H9 (cell line): ENCODE measurements around the gene POU6F2. TPM values are rescaled to one million over a fixed set of nuclear protein-coding genes. Genes with fewer than 3 reads are reported as not detected.

ENCODE experiments used
- DNase-seq: peaks from one replicate; pipeline ENCODE4 v3.0.0-alpha.2; 2017
- H2AFZ ChIP-seq: one replicate; pipeline ENCODE4 v1.6.1; 2013; ENCODE audit warnings: mild to moderate bottlenecking, low read length, control low read depth, moderate library complexity
- H2AK5ac ChIP-seq: 2 replicates; pipeline ENCODE4 v1.6.1; 2013; ENCODE audit warnings: low read length, control low read depth, mixed read lengths; ENCODE audit not compliant: insufficient read length
- H2BK120ac ChIP-seq: one replicate; pipeline ENCODE4 v1.6.1; 2013; ENCODE audit warnings: low read depth, mild to moderate bottlenecking, low read length, control low read depth, inconsistent platforms; ENCODE audit not compliant: poor library complexity, severe bottlenecking
- H2BK12ac ChIP-seq: 2 replicates; pipeline ENCODE4 v1.6.1; 2013; ENCODE audit warnings: low read length, control low read depth, mixed read lengths, low read depth; ENCODE audit not compliant: insufficient read length
- H2BK15ac ChIP-seq: 2 replicates; pipeline ENCODE4 v1.6.1; 2013; ENCODE audit warnings: low read depth, low read length, control low read depth
- H2BK20ac ChIP-seq: one replicate; pipeline ENCODE4 v1.6.1; 2013; ENCODE audit warnings: low read depth, mild to moderate bottlenecking, low read length, control low read depth, inconsistent platforms; ENCODE audit not compliant: poor library complexity, severe bottlenecking
- H2BK5ac ChIP-seq: 2 replicates; pipeline ENCODE4 v1.6.1; 2013; ENCODE audit warnings: low read length, control low read depth, mixed read lengths; ENCODE audit not compliant: insufficient read length
- H3K14ac ChIP-seq: 2 replicates; pipeline ENCODE4 v1.6.1; 2013; ENCODE audit warnings: low read length, control low read depth; ENCODE audit not compliant: insufficient read depth
- H3K18ac ChIP-seq: 2 replicates; pipeline ENCODE4 v1.6.1; 2013; ENCODE audit warnings: low read depth, mild to moderate bottlenecking, mixed read lengths, low read length, control low read depth; ENCODE audit not compliant: insufficient read length
- H3K23ac ChIP-seq: 2 replicates; pipeline ENCODE4 v1.6.1; 2013; ENCODE audit warnings: low read length, control low read depth, mixed read lengths, low read depth; ENCODE audit not compliant: insufficient read length
- H3K23me2 ChIP-seq: 2 replicates; pipeline ENCODE4 v1.6.1; 2013; ENCODE audit warnings: low read depth, mild to moderate bottlenecking, mixed read lengths, low read length, control low read depth; ENCODE audit not compliant: insufficient read length, poor library complexity, severe bottlenecking
- H3K27ac ChIP-seq: 2 replicates; pipeline ENCODE4 v1.5.1; 2013; ENCODE audit warnings: low read length, control low read depth, mixed read lengths, low read depth; ENCODE audit not compliant: insufficient read length
- H3K27me3 ChIP-seq: 2 replicates; pipeline ENCODE4 v1.6.1; 2013; ENCODE audit warnings: low read length, control low read depth, inconsistent platforms; ENCODE audit not compliant: insufficient read depth
- H3K4ac ChIP-seq: 2 replicates; pipeline ENCODE4 v1.6.1; 2013; ENCODE audit warnings: low read depth, mild to moderate bottlenecking, control low read depth, inconsistent platforms, low read length, moderate library complexity
- H3K4me1 ChIP-seq: 2 replicates; pipeline ENCODE4 v1.6.1; 2013; ENCODE audit warnings: low read length, control low read depth, inconsistent platforms; ENCODE audit not compliant: insufficient read depth
- H3K4me2 ChIP-seq: 2 replicates; pipeline ENCODE4 v1.6.1; 2013; ENCODE audit warnings: low read length, control low read depth, mixed read lengths; ENCODE audit not compliant: insufficient read length, insufficient read depth
- H3K56ac ChIP-seq: 2 replicates; pipeline ENCODE4 v1.6.1; 2013; ENCODE audit warnings: low read depth, mild to moderate bottlenecking, mixed read lengths, low read length, control low read depth; ENCODE audit not compliant: insufficient read length
- H3K79me1 ChIP-seq: 2 replicates; pipeline ENCODE4 v1.6.1; 2013; ENCODE audit warnings: low read depth, mild to moderate bottlenecking, moderate library complexity, low read length, control low read depth, inconsistent platforms; ENCODE audit not compliant: insufficient read depth, poor library complexity, severe bottlenecking
- H3K79me2 ChIP-seq: 2 replicates; pipeline ENCODE4 v1.6.1; 2013; ENCODE audit warnings: low read length, control low read depth, inconsistent platforms; ENCODE audit not compliant: insufficient read depth
- H3K9ac ChIP-seq: 2 replicates; pipeline ENCODE4 v1.6.1; 2013; ENCODE audit warnings: low read length, control low read depth, mixed read lengths; ENCODE audit not compliant: insufficient read length; ENCODE audit errors: extremely low read depth
- H3K9me3 ChIP-seq: one replicate; pipeline ENCODE4 v1.6.1; 2013; ENCODE audit warnings: low read depth, low read length, inconsistent platforms; ENCODE audit not compliant: control insufficient read depth
- H3T11ph ChIP-seq: one replicate; pipeline ENCODE4 v1.6.1; 2013; ENCODE audit warnings: mild to moderate bottlenecking, low read length, control low read depth, inconsistent platforms
- H4K20me1 ChIP-seq: one replicate; pipeline ENCODE4 v1.6.1; 2013; ENCODE audit not compliant: control insufficient read depth, insufficient read length, insufficient read depth
- H4K5ac ChIP-seq: 2 replicates; pipeline ENCODE4 v1.6.1; 2013; ENCODE audit warnings: low read depth, mild to moderate bottlenecking, mixed read lengths, low read length, control low read depth; ENCODE audit not compliant: insufficient read length
- H4K8ac ChIP-seq: replicated peaks from 2 replicates; pipeline ENCODE4 v1.6.1; 2013; ENCODE audit warnings: low read length, control low read depth, mixed read lengths, low read depth; ENCODE audit not compliant: insufficient read length
- H4K91ac ChIP-seq: 2 replicates; pipeline ENCODE4 v1.6.1; 2013; ENCODE audit warnings: low read depth, mild to moderate bottlenecking, moderate library complexity, mixed read lengths, low read length, control low read depth; ENCODE audit not compliant: insufficient read length
- H3K27ac Mint-ChIP-seq, 3 experiments: 2 replicates in 2 of 3; 3 replicates in 1 of 3; pipeline ENCODE4 v1.8.0; 2020 to 2021; ENCODE audit warnings: mixed read lengths in 3 of 3, mild to moderate bottlenecking in 1 of 3, moderate library complexity in 1 of 3
- H3K27me3 Mint-ChIP-seq: 2 replicates; pipeline ENCODE4 v1.8.0; 2021; ENCODE audit warnings: low read depth, mild to moderate bottlenecking, moderate library complexity, mixed read lengths
- H3K36me3 Mint-ChIP-seq, 3 experiments: 2 replicates in 2 of 3; 3 replicates in 1 of 3; pipeline ENCODE4 v1.8.0; 2020 to 2021; ENCODE audit warnings: low read depth in 3 of 3, mixed read lengths in 3 of 3; ENCODE audit not compliant: insufficient read depth in 1 of 3
- H3K4me1 Mint-ChIP-seq, 2 experiments: 2 replicates each; pipeline ENCODE4 v1.8.0; 2020; ENCODE audit warnings: mixed read lengths in 2 of 2
- H3K4me3 Mint-ChIP-seq, 2 experiments: 2 replicates in 1 of 2; 3 replicates in 1 of 2; pipeline ENCODE4 v1.8.0; 2020 to 2021; ENCODE audit warnings: mild to moderate bottlenecking in 2 of 2, mixed read lengths in 2 of 2, moderate library complexity in 1 of 2
- H3K9me3 Mint-ChIP-seq, 2 experiments: 2 replicates in 1 of 2; 3 replicates in 1 of 2; pipeline ENCODE4 v1.8.0; 2020; ENCODE audit warnings: mild to moderate bottlenecking in 2 of 2, mixed read lengths in 2 of 2, moderate library complexity in 1 of 2
- WGBS: extraction: QIAGEN DNeasy Blood & Tissue Kit; methylation state at CpG from one replicate; pipeline ENCODE4 v1.1.7; 2013; ENCODE audit warnings: missing lambda C conversion rate, low lambda C conversion rate, mixed read lengths; ENCODE audit not compliant: insufficient read length; ENCODE audit errors: extremely low coverage; 5-methylcytosine and 5-hydroxymethylcytosine counted together
- total RNA-seq: library from RNA; stranded (reverse); gene quantifications from 2 replicates; pipeline ENCODE4 v1.2.1, GENCODE V29; 2021
- TF ChIP-seq, protein P1 (sequence below): fragments of 200-600 bp; sonication (generic); conservative IDR thresholded peaks from 3 replicates; pipeline ENCODE4 v1.8.0; 2021; ENCODE audit warnings: antibody characterized with exemption, mild to moderate bottlenecking

Gene POU6F2
- total RNA-seq, 1 experiment from 2014 or later: 1.9 TPM

DNA sequence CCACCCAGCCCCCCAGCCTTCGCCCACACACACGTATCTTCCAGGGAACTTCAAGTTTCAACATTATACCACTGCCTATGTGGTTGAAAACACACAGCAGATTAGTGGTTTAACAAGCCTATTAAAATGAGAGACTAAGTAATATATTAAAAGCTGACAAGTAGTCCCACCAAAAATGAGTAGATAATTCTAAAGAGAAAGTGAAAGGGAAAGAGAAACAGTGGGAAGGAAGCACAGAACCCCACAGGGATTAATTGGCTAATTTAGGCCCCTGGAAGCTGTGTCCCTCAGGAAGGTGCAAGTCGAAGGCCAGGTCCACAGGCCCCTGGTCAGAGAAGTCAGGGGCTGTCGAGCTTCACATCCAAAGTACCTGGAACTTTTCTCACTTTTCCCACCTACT is 378.0 kb downstream of the POU6F2 start:
- Histone ChIP-seq H2BK15ac (no peak overlapping the region), H3K4me2 (no peak overlapping the region), H3K9me3 (no peaks in the 10 kb centered on the region), H3K4ac (no peak overlapping the region), H4K8ac (no peak overlapping the region), H3K14ac (no peak overlapping the region), H3K56ac (no peak overlapping the region), H3K27ac (no peak overlapping the region), H2BK120ac (no peak overlapping the region), H3K23me2 (no peaks in the 10 kb centered on the region), H2AFZ (no peak overlapping the region), H3K4me1 (peaks cover 10% of the 10 kb centered on the region), H4K5ac (no peak overlapping the region), H3K9ac (no peak overlapping the region), H4K20me1 (no peaks in the 10 kb centered on the region), H3K79me1 (no peaks in the 10 kb centered on the region), H2BK20ac (peak overlapping the region; percentile 12), H3T11ph (no peak overlapping the region), H3K23ac (no peak overlapping the region), H3K18ac (no peak overlapping the region), H2AK5ac (no peak overlapping the region), H3K27me3 (no peaks in the 10 kb centered on the region), H2BK12ac (no peak overlapping the region), H2BK5ac (no peak overlapping the region), H4K91ac (no peak overlapping the region), H3K79me2 (no peaks in the 10 kb centered on the region)
- Mint-ChIP-seq H3K4me1 (peaks cover 44% of the 10 kb centered on the region in 2 experiments), H3K4me3 (no peak overlapping the region; a peak in 1 of 5 replicates), H3K27me3 (no peaks in the 10 kb centered on the region), H3K27ac (peak overlapping the region in 2 of 3 experiments; percentile 36 to 62; a peak in 2 of 7 replicates), H3K9me3 (no peaks in the 10 kb centered on the region), H3K36me3 (no peaks in the 10 kb centered on the region)
- no peak for DNase-seq
- TF ChIP-seq, protein P1, sequence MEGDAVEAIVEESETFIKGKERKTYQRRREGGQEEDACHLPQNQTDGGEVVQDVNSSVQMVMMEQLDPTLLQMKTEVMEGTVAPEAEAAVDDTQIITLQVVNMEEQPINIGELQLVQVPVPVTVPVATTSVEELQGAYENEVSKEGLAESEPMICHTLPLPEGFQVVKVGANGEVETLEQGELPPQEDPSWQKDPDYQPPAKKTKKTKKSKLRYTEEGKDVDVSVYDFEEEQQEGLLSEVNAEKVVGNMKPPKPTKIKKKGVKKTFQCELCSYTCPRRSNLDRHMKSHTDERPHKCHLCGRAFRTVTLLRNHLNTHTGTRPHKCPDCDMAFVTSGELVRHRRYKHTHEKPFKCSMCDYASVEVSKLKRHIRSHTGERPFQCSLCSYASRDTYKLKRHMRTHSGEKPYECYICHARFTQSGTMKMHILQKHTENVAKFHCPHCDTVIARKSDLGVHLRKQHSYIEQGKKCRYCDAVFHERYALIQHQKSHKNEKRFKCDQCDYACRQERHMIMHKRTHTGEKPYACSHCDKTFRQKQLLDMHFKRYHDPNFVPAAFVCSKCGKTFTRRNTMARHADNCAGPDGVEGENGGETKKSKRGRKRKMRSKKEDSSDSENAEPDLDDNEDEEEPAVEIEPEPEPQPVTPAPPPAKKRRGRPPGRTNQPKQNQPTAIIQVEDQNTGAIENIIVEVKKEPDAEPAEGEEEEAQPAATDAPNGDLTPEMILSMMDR: no peak
- no CpG with 5 or more reads among the region's 4 CpGs for WGBS
